ENCODE data around the gene KDM8.
"Not testable (repeated sequence)": the region's sequence is repeated elsewhere in the genome, so short reads cannot be mapped to it uniquely, and the experiment has no call there.

The KDM8 gene

GRCh38 chr16:27191352-27191924, 11.9 kb upstream of the KDM8 start:
- DNase-seq (ENCODE audit: low read depth in 2 of 2): no peak

GRCh38 chr16:27193300-27193990, 9.9 kb upstream of the KDM8 start:
- no peak for DNase-seq (ENCODE audit: low read depth in 2 of 2)

- DNase-seq (ENCODE audit: low read depth in 2 of 2): no peak
These were observed 8.1 kb upstream of the KDM8 start for GRCh38 chr16:27195076-27195741.

- DNase-seq (ENCODE audit: low read depth in 2 of 2): peak in 1 of 2 donors; percentile 9
These were observed 7.3 kb upstream of the KDM8 start for GRCh38 chr16:27195941-27196595.

- no peak for DNase-seq (ENCODE audit: low read depth in 2 of 2)
These were observed 6.3 kb upstream of the KDM8 start for GRCh38 chr16:27197004-27197403.

GRCh38 chr16:27198451-27199234, 4.7 kb upstream of the KDM8 start:
- DNase-seq (ENCODE audit: low read depth in 2 of 2): no peak

- DNase-seq (ENCODE audit: low read depth in 2 of 2): no peak
These were observed 4.1 kb upstream of the KDM8 start for GRCh38 chr16:27199235-27199586.

GRCh38 chr16:27199736-27200135, 3.6 kb upstream of the KDM8 start:
- no peak for DNase-seq (ENCODE audit: low read depth in 2 of 2)

- not testable (repeated sequence) for DNase-seq (ENCODE audit: low read depth in 2 of 2)
These were observed 2.4 kb upstream of the KDM8 start for GRCh38 chr16:27200914-27201313.

- peak in 1 of 2 donors; percentile 83 for DNase-seq (ENCODE audit: low read depth in 2 of 2)
These were observed 311 bp upstream of the KDM8 start for GRCh38 chr16:27202923-27203506.

GRCh38 chr16:27204312-27204915, 1.1 kb downstream of the KDM8 start:
- no peak for DNase-seq (ENCODE audit: low read depth in 2 of 2)

GRCh38 chr16:27205423-27206065, 2.2 kb downstream of the KDM8 start:
- no peak for DNase-seq (ENCODE audit: low read depth in 2 of 2)

- not testable (repeated sequence) for DNase-seq (ENCODE audit: low read depth in 2 of 2)
These were observed 3.8 kb downstream of the KDM8 start for GRCh38 chr16:27207121-27207520.

GRCh38 chr16:27208081-27208680, 4.9 kb downstream of the KDM8 start:
- DNase-seq (ENCODE audit: low read depth in 2 of 2): no peak

GRCh38 chr16:27208796-27209195, 5.5 kb downstream of the KDM8 start:
- DNase-seq (ENCODE audit: low read depth in 2 of 2): no peak

- DNase-seq (ENCODE audit: low read depth in 2 of 2): no peak
These were observed 6.3 kb downstream of the KDM8 start for GRCh38 chr16:27209591-27209990.

GRCh38 chr16:27210174-27210573, 6.8 kb downstream of the KDM8 start:
- DNase-seq (ENCODE audit: low read depth in 2 of 2): no peak

- no peak for DNase-seq (ENCODE audit: low read depth in 2 of 2)
These were observed 7.7 kb downstream of the KDM8 start for GRCh38 chr16:27211026-27211425.

- no peak for DNase-seq (ENCODE audit: low read depth in 2 of 2)
These were observed 11.0 kb downstream of the KDM8 start for GRCh38 chr16:27214084-27214961.
